Neural progenitor cell (in vitro differentiated cells): Measurements from ENCODE around the gene IPO9. TPM values are rescaled to one million over a fixed set of nuclear protein-coding genes. Genes with fewer than 3 reads are reported as not detected.

Source experiments
- DNase-seq: peaks from one replicate; pipeline ENCODE4 v3.0.0-alpha.2; 2016; ENCODE audit warnings: low spot score
- H2AFZ ChIP-seq: fragments of 200-600 bp; sonication (generic); replicated peaks from 2 replicates; pipeline ENCODE4 v1.6.1; 2016; ENCODE audit warnings: antibody characterized with exemption
- H3F3A ChIP-seq: fragments of 200-600 bp; sonication (generic); 2 replicates; pipeline ENCODE4 v1.6.1; 2016; ENCODE audit warnings: antibody characterized with exemption, low read depth
- H3K27ac ChIP-seq: fragments of 200-600 bp; sonication (generic); 2 replicates; pipeline ENCODE4 v1.5.1; 2016; ENCODE audit warnings: mild to moderate bottlenecking
- H3K27me3 ChIP-seq: fragments of 200-600 bp; sonication (generic); 2 replicates; pipeline ENCODE4 v1.6.1; 2016; ENCODE audit warnings: mild to moderate bottlenecking, moderate library complexity
- H3K36me3 ChIP-seq: fragments of 200-600 bp; sonication (generic); 2 replicates; pipeline ENCODE4 v1.5.1; 2016
- H3K4me1 ChIP-seq: fragments of 200-600 bp; sonication (generic); 2 replicates; pipeline ENCODE4 v1.6.1; 2016; ENCODE audit warnings: mixed run types
- H3K4me2 ChIP-seq: fragments of 200-600 bp; sonication (generic); 2 replicates; pipeline ENCODE4 v1.6.1; 2016
- H3K4me3 ChIP-seq: fragments of 200-600 bp; sonication (generic); 2 replicates; pipeline ENCODE4 v1.5.1; 2016
- H3K79me2 ChIP-seq: fragments of 200-600 bp; sonication (generic); 2 replicates; pipeline ENCODE4 v1.6.1; 2016; ENCODE audit warnings: low read depth
- H3K9ac ChIP-seq: fragments of 200-600 bp; sonication (generic); 2 replicates; pipeline ENCODE4 v1.6.1; 2016
- H3K9me3 ChIP-seq: fragments of 200-600 bp; sonication (generic); 2 replicates; pipeline ENCODE4 v1.5.1; 2016; ENCODE audit warnings: low read depth
- H4K20me1 ChIP-seq: fragments of 200-600 bp; sonication (generic); 2 replicates; pipeline ENCODE4 v1.6.1; 2016; ENCODE audit warnings: low read depth
- H3K27ac Mint-ChIP-seq: 3 replicates; pipeline ENCODE4 v1.8.0; 2021; ENCODE audit warnings: mixed read lengths
- H3K27me3 Mint-ChIP-seq: 2 replicates; pipeline ENCODE4 v1.8.0; 2022; ENCODE audit warnings: low read depth, mild to moderate bottlenecking, inconsistent platforms, moderate library complexity, mixed read lengths; ENCODE audit not compliant: insufficient read depth
- H3K36me3 Mint-ChIP-seq: 3 replicates; pipeline ENCODE4 v1.8.0; 2021; ENCODE audit warnings: mixed read lengths
- H3K4me1 Mint-ChIP-seq: 3 replicates; pipeline ENCODE4 v1.8.0; 2021; ENCODE audit warnings: mixed read lengths
- H3K4me3 Mint-ChIP-seq: 3 replicates; pipeline ENCODE4 v1.8.0; 2021; ENCODE audit warnings: mild to moderate bottlenecking, moderate library complexity, mixed read lengths
- H3K9me3 Mint-ChIP-seq: 3 replicates; pipeline ENCODE4 v1.8.0; 2020; ENCODE audit warnings: mixed read lengths
- EZH2 ChIP-seq: fragments of 200-600 bp; sonication (generic); IDR thresholded peaks from 2 replicates; pipeline ENCODE4 v1.6.1; 2017; ENCODE audit warnings: antibody characterized with exemption, mild to moderate bottlenecking, moderate library complexity
- EZH2phosphoT487 ChIP-seq: fragments of 200-600 bp; sonication (generic); IDR thresholded peaks from 2 replicates; pipeline ENCODE4 v1.6.1; 2017; ENCODE audit warnings: antibody characterized with exemption
- total RNA-seq: library from RNA; depleted of rRNA; stranded (reverse); fragments of >200 nt; gene quantifications from 2 replicates; pipeline ENCODE4 v1.2.3, GENCODE V29; 2015; ENCODE audit warnings: low replicate concordance
- TF ChIP-seq, protein P1 (sequence below): fragments of 200-600 bp; sonication (generic); IDR thresholded peaks from 2 replicates; pipeline ENCODE4 v1.5.1; 2017; ENCODE audit warnings: antibody characterized with exemption, mild to moderate bottlenecking

Gene IPO9
- total RNA-seq, 1 donor from 2014 or later = 63.2 TPM

DNA sequence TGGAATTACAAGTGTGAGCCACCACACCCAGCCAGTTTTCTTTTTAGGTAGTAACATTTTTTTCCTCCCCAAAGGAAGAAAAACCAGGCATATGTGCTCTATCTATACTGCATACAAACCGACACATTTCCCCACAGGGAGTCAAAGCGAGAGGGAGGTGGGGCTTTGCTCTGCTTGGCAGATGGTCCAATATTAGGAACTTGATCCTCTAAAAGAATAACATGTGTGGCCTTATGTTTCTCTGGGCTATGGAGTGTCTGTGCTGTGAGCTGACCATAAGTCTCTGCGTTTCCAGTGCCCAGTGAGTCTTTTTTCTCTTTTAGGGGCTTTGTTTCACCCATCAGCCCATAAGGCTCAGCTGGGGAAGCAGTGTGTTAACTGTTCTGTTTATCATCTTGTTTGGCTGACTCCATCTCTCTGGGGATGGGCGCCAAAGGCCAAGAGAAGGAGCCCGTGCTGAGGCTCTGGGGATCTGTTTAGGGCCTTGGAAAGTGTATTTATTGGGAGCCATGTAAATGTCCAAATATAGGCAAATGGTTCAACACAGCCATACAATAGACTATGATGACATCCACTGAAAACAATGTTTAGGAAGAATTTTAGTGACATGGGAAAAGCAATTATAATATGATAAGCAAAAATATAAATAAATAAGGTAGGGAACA, 97.2 kb downstream of the IPO9 start:
- no peak overlapping the region for H3K27ac ChIP-seq
- H4K20me1 ChIP-seq = no peaks in the 10 kb centered on the region
- no peak overlapping the region for H3K4me3 ChIP-seq
- no peaks in the 10 kb centered on the region for H3K9me3 ChIP-seq
- H3K9ac ChIP-seq = no peak overlapping the region
- Mint-ChIP-seq H3K4me3 (no peak overlapping the region), H3K36me3 (no peaks in the 10 kb centered on the region), H3K27me3 (peaks cover 2% of the 10 kb centered on the region), H3K4me1 (no peaks in the 10 kb centered on the region), H3K27ac (no peak overlapping the region), H3K9me3 (no peaks in the 10 kb centered on the region)
- no peaks in the 10 kb centered on the region for H3F3A ChIP-seq
- no peaks in the 10 kb centered on the region for H3K27me3 ChIP-seq
- H2AFZ ChIP-seq = no peak overlapping the region
- no peak overlapping the region for H3K4me2 ChIP-seq
- H3K36me3 ChIP-seq = no peaks in the 10 kb centered on the region
- no peaks in the 10 kb centered on the region for H3K79me2 ChIP-seq
- H3K4me1 ChIP-seq = no peaks in the 10 kb centered on the region
- DNase-seq = no peak
- TF ChIP-seq EZH2phosphoT487 (no peak), EZH2 (no peak)
- TF ChIP-seq, protein P1, sequence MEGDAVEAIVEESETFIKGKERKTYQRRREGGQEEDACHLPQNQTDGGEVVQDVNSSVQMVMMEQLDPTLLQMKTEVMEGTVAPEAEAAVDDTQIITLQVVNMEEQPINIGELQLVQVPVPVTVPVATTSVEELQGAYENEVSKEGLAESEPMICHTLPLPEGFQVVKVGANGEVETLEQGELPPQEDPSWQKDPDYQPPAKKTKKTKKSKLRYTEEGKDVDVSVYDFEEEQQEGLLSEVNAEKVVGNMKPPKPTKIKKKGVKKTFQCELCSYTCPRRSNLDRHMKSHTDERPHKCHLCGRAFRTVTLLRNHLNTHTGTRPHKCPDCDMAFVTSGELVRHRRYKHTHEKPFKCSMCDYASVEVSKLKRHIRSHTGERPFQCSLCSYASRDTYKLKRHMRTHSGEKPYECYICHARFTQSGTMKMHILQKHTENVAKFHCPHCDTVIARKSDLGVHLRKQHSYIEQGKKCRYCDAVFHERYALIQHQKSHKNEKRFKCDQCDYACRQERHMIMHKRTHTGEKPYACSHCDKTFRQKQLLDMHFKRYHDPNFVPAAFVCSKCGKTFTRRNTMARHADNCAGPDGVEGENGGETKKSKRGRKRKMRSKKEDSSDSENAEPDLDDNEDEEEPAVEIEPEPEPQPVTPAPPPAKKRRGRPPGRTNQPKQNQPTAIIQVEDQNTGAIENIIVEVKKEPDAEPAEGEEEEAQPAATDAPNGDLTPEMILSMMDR = no peak

DNA sequence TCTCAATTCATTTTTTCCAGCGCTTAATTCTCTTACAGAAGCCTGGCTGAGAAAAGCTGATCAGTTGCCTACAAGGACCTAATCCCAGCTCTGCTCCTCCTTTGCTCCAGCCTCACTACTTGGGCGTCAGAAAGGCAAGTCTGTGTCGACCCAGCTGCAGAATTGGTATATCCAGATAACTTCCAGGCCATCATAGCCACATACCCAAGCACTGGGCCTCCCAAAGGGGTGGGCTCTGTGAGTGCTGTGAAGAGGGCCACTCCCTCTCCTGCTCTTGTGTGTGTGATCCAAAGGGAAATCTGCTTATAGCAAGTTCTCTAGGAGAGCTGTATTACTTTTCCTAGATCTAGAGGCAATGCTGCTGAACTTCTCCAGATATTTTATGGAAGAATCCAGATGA, 99.3 kb downstream of the IPO9 start:
- Histone ChIP-seq H3K4me1 (no peaks in the 10 kb centered on the region), H4K20me1 (no peaks in the 10 kb centered on the region), H3K79me2 (no peaks in the 10 kb centered on the region), H3K27ac (no peak overlapping the region), H3K4me3 (no peak overlapping the region), H3K27me3 (no peaks in the 10 kb centered on the region), H3K36me3 (no peaks in the 10 kb centered on the region), H3K9ac (no peak overlapping the region), H3K4me2 (no peak overlapping the region), H3F3A (no peaks in the 10 kb centered on the region), H3K9me3 (no peaks in the 10 kb centered on the region), H2AFZ (no peak overlapping the region)
- H3K4me3 Mint-ChIP-seq = no peak overlapping the region
- no peak for DNase-seq
- H3K36me3 Mint-ChIP-seq = no peaks in the 10 kb centered on the region
- no peak overlapping the region for H3K27ac Mint-ChIP-seq
- TF ChIP-seq, protein P1 = no peak
- TF ChIP-seq EZH2phosphoT487 = no peak
- no peak for TF ChIP-seq EZH2
- no peaks in the 10 kb centered on the region for H3K9me3 Mint-ChIP-seq
- H3K27me3 Mint-ChIP-seq = peaks cover 2% of the 10 kb centered on the region
- no peaks in the 10 kb centered on the region for H3K4me1 Mint-ChIP-seq

DNA sequence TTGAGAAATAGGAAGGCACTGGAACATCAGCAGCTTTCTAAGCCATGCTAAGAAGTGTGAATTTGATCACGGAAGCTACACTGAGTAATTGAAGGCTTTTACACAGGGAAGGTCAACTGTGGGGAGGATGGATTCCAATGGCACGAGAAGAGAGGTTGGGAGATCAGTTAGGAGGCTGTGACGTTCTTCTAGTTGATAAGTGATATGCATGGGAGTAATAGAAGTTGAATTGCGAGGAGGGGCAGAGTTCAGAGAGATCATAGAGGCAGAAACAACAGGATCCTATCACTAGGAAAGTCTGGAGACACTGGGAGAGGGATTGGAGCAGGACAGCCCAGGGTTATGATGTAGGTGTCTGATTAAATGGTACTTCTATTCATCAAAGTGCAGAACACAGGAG, 101.2 kb downstream of the IPO9 start:
- TF ChIP-seq, protein P1 = no peak
- TF ChIP-seq EZH2phosphoT487 (no peak), EZH2 (no peak)
- Histone ChIP-seq H3K9ac (no peak overlapping the region), H3K79me2 (no peaks in the 10 kb centered on the region), H3K4me2 (no peak overlapping the region), H3F3A (no peaks in the 10 kb centered on the region), H3K4me3 (no peak overlapping the region), H3K9me3 (no peaks in the 10 kb centered on the region), H3K36me3 (no peaks in the 10 kb centered on the region), H3K27ac (no peak overlapping the region), H3K27me3 (no peaks in the 10 kb centered on the region), H2AFZ (no peak overlapping the region), H3K4me1 (no peaks in the 10 kb centered on the region), H4K20me1 (no peaks in the 10 kb centered on the region)
- no peak for DNase-seq
- Mint-ChIP-seq H3K4me1 (peaks cover 7% of the 10 kb centered on the region), H3K27me3 (peaks cover 2% of the 10 kb centered on the region), H3K9me3 (no peaks in the 10 kb centered on the region), H3K27ac (no peak overlapping the region), H3K36me3 (no peaks in the 10 kb centered on the region), H3K4me3 (no peak overlapping the region)
